ENCODE measurements around the gene IDUA.

IDUA gene

GRCh38 chr4:1017211-1017610 lies 30.4 kb downstream of the IDUA start:
- DNase-seq (ENCODE audit: low read depth) = no peak

- no peak for DNase-seq (ENCODE audit: low read depth)
Measured at GRCh38 chr4:1017706-1018105, 30.9 kb downstream of the IDUA start.

GRCh38 chr4:1018147-1019020 lies 31.5 kb downstream of the IDUA start:
- DNase-seq (ENCODE audit: low read depth) = no peak

GRCh38 chr4:1019320-1019719 lies 32.5 kb downstream of the IDUA start:
- no peak for DNase-seq (ENCODE audit: low read depth)

GRCh38 chr4:1019729-1020470 lies 33.1 kb downstream of the IDUA start:
- DNase-seq (ENCODE audit: low read depth) = no peak

GRCh38 chr4:1021386-1022050 lies 34.7 kb downstream of the IDUA start:
- DNase-seq (ENCODE audit: low read depth) = no peak

- DNase-seq (ENCODE audit: low read depth) = no peak
Measured at GRCh38 chr4:1022051-1022738, 35.4 kb downstream of the IDUA start.

- no peak for DNase-seq (ENCODE audit: low read depth)
Measured at GRCh38 chr4:1022739-1023066, 35.9 kb downstream of the IDUA start.

- no peak for DNase-seq (ENCODE audit: low read depth)
Measured at GRCh38 chr4:1023075-1023640, 36.3 kb downstream of the IDUA start.

GRCh38 chr4:1023895-1024740 lies 37.3 kb downstream of the IDUA start:
- no peak for DNase-seq (ENCODE audit: low read depth)

- no peak for DNase-seq (ENCODE audit: low read depth)
Measured at GRCh38 chr4:1024882-1025545, 38.2 kb downstream of the IDUA start.

- peak; percentile 16 for DNase-seq (ENCODE audit: low read depth)
Measured at GRCh38 chr4:1026115-1026514, 39.3 kb downstream of the IDUA start.

- no peak for DNase-seq (ENCODE audit: low read depth)
Measured at GRCh38 chr4:1027219-1027914, 40.5 kb downstream of the IDUA start.

- DNase-seq (ENCODE audit: low read depth) = no peak
Measured at GRCh38 chr4:1027915-1028238, 41.0 kb downstream of the IDUA start.

- DNase-seq (ENCODE audit: low read depth) = no peak
Measured at GRCh38 chr4:1028574-1029220, 41.9 kb downstream of the IDUA start.

GRCh38 chr4:1029529-1029928 lies 42.7 kb downstream of the IDUA start:
- no peak for DNase-seq (ENCODE audit: low read depth)

GRCh38 chr4:1030031-1030430 lies 43.2 kb downstream of the IDUA start:
- no peak for DNase-seq (ENCODE audit: low read depth)

GRCh38 chr4:1030559-1030958 lies 43.7 kb downstream of the IDUA start:
- DNase-seq (ENCODE audit: low read depth) = no peak

- DNase-seq (ENCODE audit: low read depth) = no peak
Measured at GRCh38 chr4:1031346-1031745, 44.5 kb downstream of the IDUA start.
